GM12801 (cell line): ENCODE data around the gene IGF2BP1.

Experiments used
- CTCF ChIP-seq: IDR thresholded peaks from one replicate; pipeline ENCODE4 v1.5.1; 2011; ENCODE audit warnings: control low read depth; ENCODE audit not compliant: insufficient read length; ENCODE audit errors: extremely low read depth

Gene IGF2BP1

GRCh38 chr17:49074851-49075540, 77.8 kb downstream of the IGF2BP1 start:
- no peak for TF ChIP-seq CTCF

GRCh38 chr17:49076573-49077384, 79.6 kb downstream of the IGF2BP1 start:
- no peak for TF ChIP-seq CTCF

GRCh38 chr17:49078248-49078647, 81.1 kb downstream of the IGF2BP1 start:
- no peak for TF ChIP-seq CTCF

- no peak for TF ChIP-seq CTCF
Observed at GRCh38 chr17:49079840-49080663, 82.9 kb downstream of the IGF2BP1 start.

- no peak for TF ChIP-seq CTCF
Observed at GRCh38 chr17:49082231-49082630, 85.0 kb downstream of the IGF2BP1 start.

- TF ChIP-seq CTCF: no peak
Observed at GRCh38 chr17:49085565-49086315, 88.6 kb downstream of the IGF2BP1 start.

- no peak for TF ChIP-seq CTCF
Observed at GRCh38 chr17:49086316-49086605, 89.1 kb downstream of the IGF2BP1 start.
